Panc1 (cell line): Measurements from ENCODE around the gene GLIS1. TPM values are rescaled to one million over a fixed set of nuclear protein-coding genes. Genes with fewer than 3 reads are reported as not detected.

ENCODE experiments used
- ATAC-seq: fragments of 200-7000 bp; cut with Tn5 transposase; 2 replicates; pipeline ENCODE4 v1.9.1; 2020; ENCODE audit warnings: mild to moderate bottlenecking, moderate library complexity
- BruUV-seq: library from RNA; stranded (reverse); fragments of 400-500 nt; replicated peaks from 2 replicates; lab custom pipeline; 2021; lab: Mats Ljungman, UMichigan
- CTCF ChIA-PET: fragments of 300-600 bp; sonication (Branson Sonifier 250); formaldehyde crosslinking; loops from one replicate; lab custom pipeline; 2022; ENCODE audit warnings: antibody characterized with exemption; lab: Charles Lee
- POLR2A ChIA-PET: fragments of 300-600 bp; sonication (Branson Sonifier 250); formaldehyde crosslinking; loops from one replicate; lab custom pipeline; 2022; ENCODE audit warnings: antibody characterized with exemption; lab: Charles Lee
- DNase-seq: peaks from one replicate; pipeline ENCODE4 v3.0.0-alpha.2; 2010; ENCODE audit warnings: low read depth, low spot score
- H3K27ac ChIP-seq: 2 replicates; pipeline ENCODE4 v1.5.1; 2011; ENCODE audit warnings: mild to moderate bottlenecking, low read length, inconsistent platforms
- H3K27me3 ChIP-seq: fragments of 200-500 bp; sonication (Bioruptor generic); 2 replicates; pipeline ENCODE4 v1.6.0; 2014; ENCODE audit warnings: low read length, inconsistent platforms; ENCODE audit not compliant: control insufficient read depth, insufficient read depth
- H3K36me3 ChIP-seq: fragments of 200-500 bp; sonication (Bioruptor generic); 2 replicates; pipeline ENCODE4 v1.5.1; 2014; ENCODE audit warnings: inconsistent platforms, mild to moderate bottlenecking, low read length, moderate library complexity; ENCODE audit not compliant: control insufficient read depth, insufficient read depth
- H3K4me1 ChIP-seq: 2 replicates; pipeline ENCODE4 v1.5.1; 2011; ENCODE audit warnings: inconsistent platforms, mild to moderate bottlenecking, low read length, moderate library complexity; ENCODE audit not compliant: control insufficient read depth, insufficient read depth
- H3K4me3 ChIP-seq, 2 experiments: 2 replicates each; pipeline ENCODE4 v1.5.1; 2011 to 2012; ENCODE audit warnings: low read depth in 2 of 2, low read length in 2 of 2, mild to moderate bottlenecking in 2 of 2, inconsistent platforms in 1 of 2, moderate library complexity in 1 of 2
- H3K9me3 ChIP-seq: fragments of 200-500 bp; sonication (Bioruptor generic); 2 replicates; pipeline ENCODE4 v1.5.1; 2014; ENCODE audit warnings: low read depth, mild to moderate bottlenecking, inconsistent platforms, low read length, moderate library complexity; ENCODE audit not compliant: control insufficient read depth, insufficient read depth
- POLR2AphosphoS5 ChIP-seq: IDR thresholded peaks from 2 replicates; pipeline ENCODE4 v1.6.1; 2012; ENCODE audit warnings: mild to moderate bottlenecking, low read depth, low read length, moderate library complexity
- SIN3A ChIP-seq: IDR thresholded peaks from 2 replicates; pipeline ENCODE4 v1.6.1; 2012; ENCODE audit warnings: low read depth, mild to moderate bottlenecking, low read length, moderate library complexity, borderline replicate concordance; ENCODE audit not compliant: insufficient read depth
- TCF7L2 ChIP-seq: IDR thresholded peaks from 2 replicates; pipeline ENCODE4 v1.6.1; 2011; ENCODE audit warnings: mild to moderate bottlenecking, low read depth, low read length, inconsistent platforms
- in situ Hi-C: cut with HindIII; loops from 2 replicates; pipeline ENCODE4 v1.10.0; 2016; ENCODE audit warnings: low sequenced_read_pairs, low pct_unique_long_range_greater_than_20kb
- intact Hi-C: fragments of 100-400 bp; cut with micrococcal nuclease; formaldehyde crosslinking; loops from one replicate; pipeline ENCODE4 v1.10.0; 2022; ENCODE audit not compliant: unreplicated experiment
- total RNA-seq: library from RNA; stranded (reverse); gene quantifications from one replicate; pipeline ENCODE4 v1.2.1, GENCODE V29; 2021; ENCODE audit not compliant: unreplicated experiment
- TF ChIP-seq, protein P1 (sequence below), 2 experiments: IDR thresholded peaks; 2 replicates each; pipeline ENCODE4 v1.6.1; 2011 to 2012; ENCODE audit warnings: low read depth in 2 of 2, control low read depth in 1 of 2, low read length in 1 of 2, mild to moderate bottlenecking in 1 of 2, moderate library complexity in 1 of 2; ENCODE audit not compliant: insufficient read depth in 1 of 2
- TF ChIP-seq, protein P2 (sequence below): fragments of 450-650 bp; IDR thresholded peaks from 2 replicates; pipeline ENCODE4 v1.5.1; 2017; ENCODE audit warnings: mild to moderate bottlenecking

Gene GLIS1
- total RNA-seq, 1 experiment from 2014 or later: 0.28 TPM

DNA sequence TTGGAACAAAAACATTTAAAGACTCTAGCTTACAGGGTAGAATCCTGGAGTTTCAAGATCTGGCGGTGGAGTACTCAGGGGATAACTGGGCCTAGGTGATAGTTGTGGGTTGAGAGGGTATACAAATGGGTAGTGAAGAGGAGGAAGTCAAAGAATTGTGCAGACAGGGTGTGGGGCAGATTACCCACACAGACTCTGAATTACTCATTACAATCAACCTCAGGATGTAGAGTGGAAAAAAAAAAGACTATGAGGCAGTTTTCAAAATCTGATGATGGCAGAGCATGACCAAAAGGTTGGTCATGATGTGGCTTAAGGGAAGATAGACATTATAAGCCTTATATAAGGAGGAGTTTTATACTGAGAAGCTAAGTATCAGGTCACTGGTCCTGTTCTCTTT lies 44.1 kb upstream of the GLIS1 start:
- ATAC-seq: no peak
- intact Hi-C loops: no loop called here
- Histone ChIP-seq H3K27me3 (no peaks in the 10 kb centered on the region), H3K36me3 (peaks cover 2% of the 10 kb centered on the region; the same call in 1 of the 2 replicates), H3K9me3 (no peaks in the 10 kb centered on the region), H3K4me3 (no peak overlapping the region), H3K4me1 (no peaks in the 10 kb centered on the region), H3K27ac (no peak overlapping the region)
- DNase-seq: no peak
- POLR2A ChIA-PET: no interaction called here
- no peak for TF ChIP-seq TCF7L2
- TF ChIP-seq POLR2AphosphoS5: no peak
- TF ChIP-seq, protein P1, sequence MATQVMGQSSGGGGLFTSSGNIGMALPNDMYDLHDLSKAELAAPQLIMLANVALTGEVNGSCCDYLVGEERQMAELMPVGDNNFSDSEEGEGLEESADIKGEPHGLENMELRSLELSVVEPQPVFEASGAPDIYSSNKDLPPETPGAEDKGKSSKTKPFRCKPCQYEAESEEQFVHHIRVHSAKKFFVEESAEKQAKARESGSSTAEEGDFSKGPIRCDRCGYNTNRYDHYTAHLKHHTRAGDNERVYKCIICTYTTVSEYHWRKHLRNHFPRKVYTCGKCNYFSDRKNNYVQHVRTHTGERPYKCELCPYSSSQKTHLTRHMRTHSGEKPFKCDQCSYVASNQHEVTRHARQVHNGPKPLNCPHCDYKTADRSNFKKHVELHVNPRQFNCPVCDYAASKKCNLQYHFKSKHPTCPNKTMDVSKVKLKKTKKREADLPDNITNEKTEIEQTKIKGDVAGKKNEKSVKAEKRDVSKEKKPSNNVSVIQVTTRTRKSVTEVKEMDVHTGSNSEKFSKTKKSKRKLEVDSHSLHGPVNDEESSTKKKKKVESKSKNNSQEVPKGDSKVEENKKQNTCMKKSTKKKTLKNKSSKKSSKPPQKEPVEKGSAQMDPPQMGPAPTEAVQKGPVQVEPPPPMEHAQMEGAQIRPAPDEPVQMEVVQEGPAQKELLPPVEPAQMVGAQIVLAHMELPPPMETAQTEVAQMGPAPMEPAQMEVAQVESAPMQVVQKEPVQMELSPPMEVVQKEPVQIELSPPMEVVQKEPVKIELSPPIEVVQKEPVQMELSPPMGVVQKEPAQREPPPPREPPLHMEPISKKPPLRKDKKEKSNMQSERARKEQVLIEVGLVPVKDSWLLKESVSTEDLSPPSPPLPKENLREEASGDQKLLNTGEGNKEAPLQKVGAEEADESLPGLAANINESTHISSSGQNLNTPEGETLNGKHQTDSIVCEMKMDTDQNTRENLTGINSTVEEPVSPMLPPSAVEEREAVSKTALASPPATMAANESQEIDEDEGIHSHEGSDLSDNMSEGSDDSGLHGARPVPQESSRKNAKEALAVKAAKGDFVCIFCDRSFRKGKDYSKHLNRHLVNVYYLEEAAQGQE (IDR thresholded peaks at IDR 0.05; ENCODE audit: insufficient read depth in 1 of 2, low read depth in 2 of 2, low read length in 1 of 2): no peak
- TF ChIP-seq SIN3A: no peak
- TF ChIP-seq, protein P2, sequence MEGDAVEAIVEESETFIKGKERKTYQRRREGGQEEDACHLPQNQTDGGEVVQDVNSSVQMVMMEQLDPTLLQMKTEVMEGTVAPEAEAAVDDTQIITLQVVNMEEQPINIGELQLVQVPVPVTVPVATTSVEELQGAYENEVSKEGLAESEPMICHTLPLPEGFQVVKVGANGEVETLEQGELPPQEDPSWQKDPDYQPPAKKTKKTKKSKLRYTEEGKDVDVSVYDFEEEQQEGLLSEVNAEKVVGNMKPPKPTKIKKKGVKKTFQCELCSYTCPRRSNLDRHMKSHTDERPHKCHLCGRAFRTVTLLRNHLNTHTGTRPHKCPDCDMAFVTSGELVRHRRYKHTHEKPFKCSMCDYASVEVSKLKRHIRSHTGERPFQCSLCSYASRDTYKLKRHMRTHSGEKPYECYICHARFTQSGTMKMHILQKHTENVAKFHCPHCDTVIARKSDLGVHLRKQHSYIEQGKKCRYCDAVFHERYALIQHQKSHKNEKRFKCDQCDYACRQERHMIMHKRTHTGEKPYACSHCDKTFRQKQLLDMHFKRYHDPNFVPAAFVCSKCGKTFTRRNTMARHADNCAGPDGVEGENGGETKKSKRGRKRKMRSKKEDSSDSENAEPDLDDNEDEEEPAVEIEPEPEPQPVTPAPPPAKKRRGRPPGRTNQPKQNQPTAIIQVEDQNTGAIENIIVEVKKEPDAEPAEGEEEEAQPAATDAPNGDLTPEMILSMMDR: no peak
- in situ Hi-C loops: no loop called here
- CTCF ChIA-PET: no interaction called here
- no TSS peak for BruUV-seq

DNA sequence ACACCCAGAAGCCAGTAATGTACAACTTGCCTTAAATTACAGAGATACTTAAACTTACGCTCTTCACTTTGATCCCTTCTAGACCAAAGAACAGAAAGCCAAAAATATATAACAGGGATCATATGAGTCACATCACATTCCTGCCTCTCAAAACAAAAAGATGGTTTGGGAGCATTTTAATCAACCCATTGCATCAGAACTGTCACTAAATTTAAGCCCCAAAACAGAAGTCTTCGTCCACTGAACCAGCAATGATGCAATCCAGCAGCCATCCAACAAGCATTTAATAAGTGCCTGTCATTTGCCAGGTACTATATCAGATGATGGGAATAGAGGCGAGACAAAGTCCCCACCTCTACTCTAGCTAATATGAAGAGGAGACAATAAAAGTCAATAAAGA lies 42.7 kb upstream of the GLIS1 start:
- Histone ChIP-seq H3K27me3 (no peaks in the 10 kb centered on the region), H3K9me3 (no peaks in the 10 kb centered on the region), H3K36me3 (peaks cover 4% of the 10 kb centered on the region; the same call in 1 of the 2 replicates), H3K27ac (no peak overlapping the region), H3K4me1 (no peaks in the 10 kb centered on the region), H3K4me3 (no peak overlapping the region)
- DNase-seq: no peak
- intact Hi-C loops: no loop called here
- ChIA-PET CTCF (no interaction called here), POLR2A (interaction anchor here (0.7 kb wide), 1 partner anchor 18 kb away, joined by 3 read pairs; no protein-coding TSS in a partner anchor)
- no peak for ATAC-seq
- TF ChIP-seq TCF7L2 (no peak), SIN3A (no peak), POLR2AphosphoS5 (no peak)
- TF ChIP-seq, protein P2: no peak
- TF ChIP-seq, protein P1 (IDR thresholded peaks at IDR 0.05; ENCODE audit: insufficient read depth in 1 of 2, low read depth in 2 of 2, low read length in 1 of 2): no peak
- BruUV-seq: no TSS peak
- in situ Hi-C loops: no loop called here
